ENCODE results near the gene CMTR1. TPM values are rescaled to one million over a fixed set of nuclear protein-coding genes. Genes with fewer than 3 reads are reported as not detected.

Gene CMTR1
- total RNA-seq, 1 donor from 2014 or later, result 53.0 TPM

GRCh38 chr6:37480118-37480736, 47.2 kb downstream of the CMTR1 start:
- no peak for DNase-seq (ENCODE audit: extremely low spot score, unreplicated experiment)
- no peak overlapping the region for H3K27ac Mint-ChIP-seq
- no peaks in the 10 kb centered on the region for H3K9me3 Mint-ChIP-seq
- H3K27me3 Mint-ChIP-seq, result no peaks in the 10 kb centered on the region
- TF ChIP-seq CTCF (conservative IDR thresholded peaks at IDR 0.05), result no peak
- peaks cover 21% of the 10 kb centered on the region for H3K4me1 Mint-ChIP-seq (ENCODE audit: unreplicated experiment)
- H3K4me3 Mint-ChIP-seq, result no peak overlapping the region
- peaks cover 9% of the 10 kb centered on the region for H3K36me3 Mint-ChIP-seq

- no peak for DNase-seq (ENCODE audit: extremely low spot score, unreplicated experiment)
- H3K27ac Mint-ChIP-seq, result no peak overlapping the region
- H3K9me3 Mint-ChIP-seq, result no peaks in the 10 kb centered on the region
- peaks cover 5% of the 10 kb centered on the region for H3K36me3 Mint-ChIP-seq
- H3K4me3 Mint-ChIP-seq, result no peak overlapping the region
- no peak for TF ChIP-seq CTCF (conservative IDR thresholded peaks at IDR 0.05)
- H3K27me3 Mint-ChIP-seq, result no peaks in the 10 kb centered on the region
- peaks cover 19% of the 10 kb centered on the region for H3K4me1 Mint-ChIP-seq (ENCODE audit: unreplicated experiment)
Measured at GRCh38 chr6:37480951-37481534, 48.0 kb downstream of the CMTR1 start.

DNA sequence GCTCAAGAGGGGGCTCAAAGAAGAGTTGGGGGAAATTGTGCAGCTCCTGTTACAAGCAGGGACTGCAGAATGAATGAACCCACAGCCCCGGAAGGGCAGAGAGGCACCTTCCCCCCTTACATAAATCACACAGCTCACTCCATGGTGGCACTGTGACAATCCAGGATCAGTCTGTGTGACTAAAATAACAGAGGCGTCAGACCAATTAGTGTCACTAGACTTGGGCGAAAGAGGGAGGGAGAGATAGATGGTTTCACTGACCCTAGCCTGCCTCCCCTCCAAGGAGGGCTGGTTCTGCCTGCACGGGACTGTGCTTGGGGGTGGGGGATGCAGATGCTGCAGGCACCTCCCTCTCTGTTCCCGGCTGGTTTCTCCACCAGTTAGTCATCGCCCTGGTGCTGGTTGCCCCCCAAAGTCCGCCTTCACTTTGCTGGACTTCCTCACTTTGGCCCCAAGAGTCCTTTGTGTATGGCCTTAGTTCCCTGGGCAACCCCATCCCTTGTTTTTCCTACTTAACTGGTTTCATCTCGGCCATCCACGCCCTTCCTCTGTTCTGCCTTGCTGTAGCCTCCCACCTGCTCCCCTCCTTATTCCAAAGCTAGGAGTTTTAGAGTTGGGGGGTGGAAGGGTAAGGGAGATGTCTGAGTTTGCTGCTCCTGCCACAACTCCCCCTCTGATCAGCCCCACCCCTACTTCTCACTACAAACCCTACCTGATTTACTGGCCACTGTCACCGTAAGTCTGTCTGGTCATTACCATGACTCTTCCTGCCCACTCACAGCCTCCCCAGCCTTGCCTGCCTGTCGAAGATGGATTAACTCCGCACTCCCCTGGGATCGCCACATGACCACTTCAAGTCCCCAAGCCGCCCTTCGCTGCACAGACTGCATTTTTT, 48.9 kb downstream of the CMTR1 start:
- TF ChIP-seq CTCF (conservative IDR thresholded peaks at IDR 0.05), result no peak
- H3K27ac Mint-ChIP-seq, result peak overlapping the region; percentile 71

DNA sequence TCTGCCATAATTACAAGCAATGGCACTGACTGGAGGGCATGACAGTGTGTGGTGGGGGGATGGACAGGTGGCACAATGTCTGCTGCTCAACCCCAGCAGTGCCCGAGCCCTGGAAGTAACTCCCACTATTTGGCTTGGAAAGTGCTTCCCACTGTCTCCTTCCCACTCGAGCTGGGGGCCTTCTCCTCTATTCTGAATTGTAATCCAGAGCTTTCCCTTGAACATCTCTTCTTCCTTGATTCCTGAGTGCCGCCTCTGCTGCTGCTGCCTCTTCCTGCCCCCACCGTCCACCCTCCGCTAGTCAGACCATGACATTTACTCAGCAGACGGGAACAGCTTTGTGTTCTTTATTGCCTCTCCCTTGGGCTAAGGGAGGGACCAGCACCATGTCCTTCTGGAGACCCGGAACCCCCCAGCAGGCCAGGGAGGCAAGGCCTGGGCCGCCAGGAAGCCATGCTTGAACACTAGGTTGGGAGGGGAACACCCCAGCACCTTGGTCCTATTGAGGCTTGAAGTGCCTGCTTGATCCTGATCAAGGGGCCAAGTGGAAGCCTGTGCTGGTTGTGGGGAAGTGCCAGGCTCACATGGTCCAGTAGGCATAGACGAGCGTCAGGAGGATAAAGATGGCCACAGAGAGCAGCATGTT, 49.7 kb downstream of the CMTR1 start:
- Mint-ChIP-seq H3K27ac (peak overlapping the region; percentile 34), H3K27me3 (no peaks in the 10 kb centered on the region), H3K36me3 (peaks cover 5% of the 10 kb centered on the region), H3K9me3 (no peaks in the 10 kb centered on the region), H3K4me1 (ENCODE audit: unreplicated experiment) (peaks cover 19% of the 10 kb centered on the region), H3K4me3 (peak overlapping the region; percentile 7)
- no peak for TF ChIP-seq CTCF (conservative IDR thresholded peaks at IDR 0.05)
- DNase-seq (ENCODE audit: extremely low spot score, unreplicated experiment), result no peak

More for the DNA sequence above, 48.9 kb downstream of the CMTR1 start:
- Mint-ChIP-seq H3K36me3 (peaks cover 5% of the 10 kb centered on the region), H3K9me3 (no peaks in the 10 kb centered on the region), H3K4me1 (ENCODE audit: unreplicated experiment) (peaks cover 19% of the 10 kb centered on the region), H3K27me3 (no peaks in the 10 kb centered on the region), H3K4me3 (peak overlapping the region; percentile 7)
- no peak for DNase-seq (ENCODE audit: extremely low spot score, unreplicated experiment)

DNA sequence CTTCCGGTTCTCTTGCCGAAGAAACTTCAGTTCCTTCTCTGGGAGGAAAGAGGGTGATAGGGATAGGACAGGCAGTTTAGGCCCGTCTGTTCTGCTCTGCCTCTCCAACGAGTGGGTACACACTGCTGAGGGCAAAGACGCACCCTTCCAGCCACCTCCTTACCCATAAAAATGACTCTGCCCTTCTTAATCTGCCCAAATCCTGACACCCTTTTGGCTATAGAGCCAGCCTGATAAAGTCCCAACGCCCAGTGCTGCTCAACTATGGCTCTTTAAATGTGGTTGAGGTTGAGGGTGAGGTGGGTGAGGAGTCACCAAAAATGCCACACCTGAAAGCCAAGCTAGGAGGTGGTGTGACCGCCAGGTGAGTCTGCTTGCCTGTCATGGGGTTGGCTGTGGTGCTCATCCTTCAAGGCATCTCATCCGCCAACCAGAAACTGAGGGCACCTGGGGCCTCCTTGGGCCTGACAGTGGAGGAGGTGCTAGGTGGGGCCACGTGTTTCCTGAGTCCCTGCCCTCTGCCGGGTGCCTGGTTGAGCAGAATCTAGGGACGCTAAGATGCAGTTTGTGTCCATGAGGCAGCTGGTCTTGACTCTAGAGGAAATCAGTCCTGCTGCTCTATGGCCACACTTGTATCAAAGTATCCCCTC, 50.4 kb downstream of the CMTR1 start:
- Mint-ChIP-seq H3K9me3 (no peaks in the 10 kb centered on the region), H3K36me3 (peaks cover 10% of the 10 kb centered on the region), H3K27me3 (no peaks in the 10 kb centered on the region), H3K27ac (no peak overlapping the region), H3K4me1 (ENCODE audit: unreplicated experiment) (peaks cover 24% of the 10 kb centered on the region), H3K4me3 (no peak overlapping the region)
- TF ChIP-seq CTCF (conservative IDR thresholded peaks at IDR 0.05), result no peak
- no peak for DNase-seq (ENCODE audit: extremely low spot score, unreplicated experiment)

Measured in type B pancreatic cell (in vitro differentiated cells).